NB4 (cell line): ENCODE measurements around the gene PRKAR1B.

Source experiments
- DNase-seq: peaks from one replicate; pipeline ENCODE4 v3.0.0; 2010; ENCODE audit warnings: low read depth
- H3K4me3 ChIP-seq: one replicate; pipeline ENCODE4 v1.5.1; 2011; ENCODE audit warnings: mild to moderate bottlenecking, low read depth, low read length, moderate library complexity
- CTCF ChIP-seq: IDR thresholded peaks from one replicate; pipeline ENCODE4 v1.5.1; 2012; ENCODE audit warnings: low read depth, low read length
- MAX ChIP-seq: IDR thresholded peaks from 2 replicates; pipeline ENCODE4 v1.6.1; 2011; ENCODE audit warnings: low read depth, low read length
- MYC ChIP-seq: IDR thresholded peaks from 2 replicates; pipeline ENCODE4 v1.6.1; 2011; ENCODE audit warnings: low read depth, low read length
- POLR2A ChIP-seq: IDR thresholded peaks from 2 replicates; pipeline ENCODE4 v1.6.1; 2011; ENCODE audit warnings: mild to moderate bottlenecking; ENCODE audit not compliant: insufficient read length; ENCODE audit errors: extremely low read depth

Gene PRKAR1B

GRCh38 chr7:596071-596818, 130.8 kb downstream of the PRKAR1B start:
- no peak overlapping the region for H3K4me3 ChIP-seq
- DNase-seq, result no peak
- TF ChIP-seq CTCF (no peak), MAX (no peak), MYC (no peak), POLR2A (no peak)

GRCh38 chr7:595621-596010, 131.5 kb downstream of the PRKAR1B start:
- TF ChIP-seq CTCF (no peak), POLR2A (no peak), MYC (no peak), MAX (no peak)
- no peak for DNase-seq
- no peak overlapping the region for H3K4me3 ChIP-seq

- no peak for DNase-seq
- no peak overlapping the region for H3K4me3 ChIP-seq
- TF ChIP-seq CTCF, result no peak
- no peak for TF ChIP-seq MAX
- no peak for TF ChIP-seq POLR2A
- no peak for TF ChIP-seq MYC
Observed at GRCh38 chr7:594920-595620, 132.0 kb downstream of the PRKAR1B start.

GRCh38 chr7:594212-594913, 132.7 kb downstream of the PRKAR1B start:
- no peak for TF ChIP-seq MYC
- no peak for TF ChIP-seq CTCF
- no peak for TF ChIP-seq POLR2A
- TF ChIP-seq MAX, result no peak
- H3K4me3 ChIP-seq, result no peak overlapping the region
- no peak for DNase-seq

GRCh38 chr7:593324-594115, 133.6 kb downstream of the PRKAR1B start:
- H3K4me3 ChIP-seq, result no peak overlapping the region
- TF ChIP-seq MYC (no peak), CTCF (no peak), POLR2A (no peak), MAX (no peak)
- peak; percentile 94 for DNase-seq
